ENCODE measurements around the gene CNST. TPM values are rescaled to one million over a fixed set of nuclear protein-coding genes. Genes with fewer than 3 reads are reported as not detected.

Gene CNST
- total RNA-seq, 1 donor from 2014 or later = 14.6 TPM

DNA sequence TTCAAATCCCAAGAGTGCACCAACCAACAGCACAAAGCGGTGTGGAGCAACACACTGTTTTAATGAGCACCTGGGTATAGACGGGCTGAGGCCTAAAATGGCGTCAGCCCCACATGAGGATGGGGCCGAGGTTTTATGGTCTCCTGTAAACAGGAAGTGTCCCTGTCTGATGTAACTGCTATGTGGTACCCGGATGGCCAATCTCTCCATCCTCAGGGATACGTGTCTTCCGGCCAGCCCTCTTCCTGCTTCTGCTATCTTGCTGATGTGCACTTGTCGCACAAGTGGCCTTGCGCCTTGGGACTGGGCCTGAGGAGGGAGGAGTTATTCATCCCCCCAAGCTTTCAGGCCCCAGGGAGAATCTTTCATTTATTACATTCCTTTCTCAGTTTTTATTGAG lies 73.5 kb downstream of the CNST start:
- Mint-ChIP-seq H3K4me3 (ENCODE audit: unreplicated experiment) (no peak overlapping the region), H3K27me3 (ENCODE audit: unreplicated experiment) (peaks cover 3% of the 10 kb centered on the region), H3K27ac (ENCODE audit: unreplicated experiment) (no peak overlapping the region), H3K4me1 (ENCODE audit: unreplicated experiment) (no peaks in the 10 kb centered on the region), H3K9me3 (ENCODE audit: unreplicated experiment) (no peaks in the 10 kb centered on the region), H3K36me3 (ENCODE audit: low read depth, unreplicated experiment) (peaks cover 10% of the 10 kb centered on the region)
- TF ChIP-seq, protein P1, sequence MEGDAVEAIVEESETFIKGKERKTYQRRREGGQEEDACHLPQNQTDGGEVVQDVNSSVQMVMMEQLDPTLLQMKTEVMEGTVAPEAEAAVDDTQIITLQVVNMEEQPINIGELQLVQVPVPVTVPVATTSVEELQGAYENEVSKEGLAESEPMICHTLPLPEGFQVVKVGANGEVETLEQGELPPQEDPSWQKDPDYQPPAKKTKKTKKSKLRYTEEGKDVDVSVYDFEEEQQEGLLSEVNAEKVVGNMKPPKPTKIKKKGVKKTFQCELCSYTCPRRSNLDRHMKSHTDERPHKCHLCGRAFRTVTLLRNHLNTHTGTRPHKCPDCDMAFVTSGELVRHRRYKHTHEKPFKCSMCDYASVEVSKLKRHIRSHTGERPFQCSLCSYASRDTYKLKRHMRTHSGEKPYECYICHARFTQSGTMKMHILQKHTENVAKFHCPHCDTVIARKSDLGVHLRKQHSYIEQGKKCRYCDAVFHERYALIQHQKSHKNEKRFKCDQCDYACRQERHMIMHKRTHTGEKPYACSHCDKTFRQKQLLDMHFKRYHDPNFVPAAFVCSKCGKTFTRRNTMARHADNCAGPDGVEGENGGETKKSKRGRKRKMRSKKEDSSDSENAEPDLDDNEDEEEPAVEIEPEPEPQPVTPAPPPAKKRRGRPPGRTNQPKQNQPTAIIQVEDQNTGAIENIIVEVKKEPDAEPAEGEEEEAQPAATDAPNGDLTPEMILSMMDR (IDR thresholded peaks at IDR 0.05; ENCODE audit: unreplicated experiment) = no peak
- DNase-seq (ENCODE audit: low spot score) = no peak

DNA sequence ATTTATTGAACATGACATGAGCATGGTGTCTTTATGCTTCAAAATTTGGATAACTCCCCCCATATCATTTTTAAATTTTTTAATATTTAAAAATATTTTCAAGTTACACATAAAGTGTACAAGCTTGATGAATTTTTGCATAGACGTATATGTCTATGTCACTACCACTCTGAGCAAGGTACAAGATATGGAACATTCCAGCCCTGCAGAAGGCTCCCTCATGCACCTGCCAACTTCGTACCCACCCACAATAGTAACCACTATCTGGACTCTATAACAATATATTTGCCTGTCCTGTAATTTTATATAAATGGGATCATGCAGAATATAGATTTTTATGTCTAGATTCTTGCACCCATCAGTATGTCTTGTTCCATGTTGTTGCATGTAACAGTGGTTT lies 74.5 kb downstream of the CNST start:
- Mint-ChIP-seq H3K4me3 (ENCODE audit: unreplicated experiment) (no peak overlapping the region), H3K27me3 (ENCODE audit: unreplicated experiment) (peaks cover 3% of the 10 kb centered on the region), H3K4me1 (ENCODE audit: unreplicated experiment) (no peaks in the 10 kb centered on the region), H3K9me3 (ENCODE audit: unreplicated experiment) (no peaks in the 10 kb centered on the region), H3K36me3 (ENCODE audit: low read depth, unreplicated experiment) (peaks cover 14% of the 10 kb centered on the region), H3K27ac (ENCODE audit: unreplicated experiment) (no peak overlapping the region)
- DNase-seq (ENCODE audit: low spot score) = no peak
- TF ChIP-seq, protein P1 (IDR thresholded peaks at IDR 0.05; ENCODE audit: unreplicated experiment) = no peak

GRCh38 chr1:246641394-246641793 lies 75.1 kb downstream of the CNST start:
- peaks cover 3% of the 10 kb centered on the region for H3K27me3 Mint-ChIP-seq (ENCODE audit: unreplicated experiment)
- no peaks in the 10 kb centered on the region for H3K9me3 Mint-ChIP-seq (ENCODE audit: unreplicated experiment)
- no peak for DNase-seq (ENCODE audit: low spot score)
- no peaks in the 10 kb centered on the region for H3K4me1 Mint-ChIP-seq (ENCODE audit: unreplicated experiment)
- H3K36me3 Mint-ChIP-seq (ENCODE audit: low read depth, unreplicated experiment) = peaks cover 14% of the 10 kb centered on the region
- H3K4me3 Mint-ChIP-seq (ENCODE audit: unreplicated experiment) = no peak overlapping the region
- TF ChIP-seq, protein P1 (IDR thresholded peaks at IDR 0.05; ENCODE audit: unreplicated experiment) = no peak
- H3K27ac Mint-ChIP-seq (ENCODE audit: unreplicated experiment) = no peak overlapping the region

DNA sequence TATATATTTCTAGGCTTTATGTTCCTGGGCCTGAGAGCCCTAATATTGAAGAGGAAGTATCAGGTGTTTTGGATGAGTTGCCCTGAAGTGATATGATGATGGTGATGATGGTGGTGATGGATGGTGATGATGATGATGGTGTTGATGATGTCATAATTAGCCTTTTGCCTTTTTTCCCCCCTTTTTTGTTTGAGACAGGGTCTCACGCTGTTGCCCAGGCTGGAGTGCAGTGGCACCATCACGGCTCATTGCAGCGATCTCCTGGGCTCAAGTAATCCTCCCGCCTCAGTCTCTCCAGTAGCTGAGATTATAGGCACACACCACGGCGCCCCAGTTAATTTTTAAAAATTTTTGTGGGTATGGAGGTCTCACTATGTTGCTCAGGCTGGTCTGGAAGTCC lies 76.5 kb downstream of the CNST start:
- H3K36me3 Mint-ChIP-seq (ENCODE audit: low read depth, unreplicated experiment) = peaks cover 17% of the 10 kb centered on the region
- TF ChIP-seq, protein P1 (IDR thresholded peaks at IDR 0.05; ENCODE audit: unreplicated experiment) = no peak
- DNase-seq (ENCODE audit: low spot score) = no peak
- no peaks in the 10 kb centered on the region for H3K4me1 Mint-ChIP-seq (ENCODE audit: unreplicated experiment)
- H3K27ac Mint-ChIP-seq (ENCODE audit: unreplicated experiment) = no peak overlapping the region
- no peak overlapping the region for H3K4me3 Mint-ChIP-seq (ENCODE audit: unreplicated experiment)
- H3K27me3 Mint-ChIP-seq (ENCODE audit: unreplicated experiment) = peaks cover 3% of the 10 kb centered on the region
- no peaks in the 10 kb centered on the region for H3K9me3 Mint-ChIP-seq (ENCODE audit: unreplicated experiment)

DNA sequence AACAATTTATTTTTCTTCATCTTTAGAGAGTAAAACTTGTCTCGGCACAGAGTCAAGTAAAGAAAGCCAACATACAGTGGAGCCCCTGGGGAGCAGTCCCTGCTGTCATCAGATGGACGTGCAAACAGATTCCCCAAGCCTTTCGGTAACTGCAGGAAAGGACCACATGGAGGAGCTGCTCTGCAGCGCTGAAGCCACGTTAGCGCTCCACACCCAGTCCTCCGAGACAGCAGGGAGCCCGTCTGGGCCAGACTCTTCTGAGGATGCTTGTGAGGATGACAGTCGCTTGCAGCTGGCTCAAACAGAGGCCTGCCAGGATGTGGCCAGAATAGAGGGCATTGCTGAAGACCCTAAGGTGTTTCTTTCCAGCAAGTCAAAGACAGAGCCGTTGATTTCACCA lies 80.9 kb downstream of the CNST start:
- Mint-ChIP-seq H3K27ac (ENCODE audit: unreplicated experiment) (no peak overlapping the region), H3K9me3 (ENCODE audit: unreplicated experiment) (no peaks in the 10 kb centered on the region), H3K27me3 (ENCODE audit: unreplicated experiment) (peaks cover 3% of the 10 kb centered on the region)

More for the DNA sequence above, 80.9 kb downstream of the CNST start:
- peak; percentile 22 for DNase-seq (ENCODE audit: low spot score)
- Mint-ChIP-seq H3K4me3 (ENCODE audit: unreplicated experiment) (no peak overlapping the region), H3K4me1 (ENCODE audit: unreplicated experiment) (no peaks in the 10 kb centered on the region), H3K36me3 (ENCODE audit: low read depth, unreplicated experiment) (peaks cover 20% of the 10 kb centered on the region)
- TF ChIP-seq, protein P1 (IDR thresholded peaks at IDR 0.05; ENCODE audit: unreplicated experiment) = no peak
